HuH-7.5 (cell line): ENCODE results near the gene TOP1.
A peak's percentile ranks its signal among the peaks of the same experiment; 100 is the strongest.

Experiments
- DNase-seq: peaks from one replicate; pipeline ENCODE4 v3.0.0; 2011; ENCODE audit warnings: low spot score

TOP1 gene

GRCh38 chr20:41058674-41059635, 30.3 kb downstream of the TOP1 start:
- no peak for DNase-seq

GRCh38 chr20:41061155-41061554, 32.5 kb downstream of the TOP1 start:
- DNase-seq = no peak

- DNase-seq = no peak
Observed at GRCh38 chr20:41063442-41063841, 34.8 kb downstream of the TOP1 start.

GRCh38 chr20:41064377-41064776, 35.8 kb downstream of the TOP1 start:
- DNase-seq = no peak

- no peak for DNase-seq
Observed at GRCh38 chr20:41065716-41066115, 37.1 kb downstream of the TOP1 start.

- no peak for DNase-seq
Observed at GRCh38 chr20:41068806-41069205, 40.2 kb downstream of the TOP1 start.

GRCh38 chr20:41072190-41072863, 43.7 kb downstream of the TOP1 start:
- no peak for DNase-seq

GRCh38 chr20:41072915-41073314, 44.3 kb downstream of the TOP1 start:
- DNase-seq = no peak

GRCh38 chr20:41074441-41074840, 45.8 kb downstream of the TOP1 start:
- DNase-seq = no peak

- DNase-seq = no peak
Observed at GRCh38 chr20:41076776-41077175, 48.2 kb downstream of the TOP1 start.

- DNase-seq = peak; percentile 36
Observed at GRCh38 chr20:41078329-41078728, 49.7 kb downstream of the TOP1 start.

GRCh38 chr20:41079066-41079465, 50.4 kb downstream of the TOP1 start:
- no peak for DNase-seq

GRCh38 chr20:41080866-41081265, 52.2 kb downstream of the TOP1 start:
- no peak for DNase-seq

- DNase-seq = no peak
Observed at GRCh38 chr20:41081276-41081814, 52.7 kb downstream of the TOP1 start.

GRCh38 chr20:41082306-41082705, 53.7 kb downstream of the TOP1 start:
- DNase-seq = no peak

- no peak for DNase-seq
Observed at GRCh38 chr20:41085606-41086005, 57.0 kb downstream of the TOP1 start.

- DNase-seq = no peak
Observed at GRCh38 chr20:41086402-41087324, 58.0 kb downstream of the TOP1 start.

GRCh38 chr20:41087325-41087685, 58.7 kb downstream of the TOP1 start:
- DNase-seq = no peak

- no peak for DNase-seq
Observed at GRCh38 chr20:41087777-41088176, 59.2 kb downstream of the TOP1 start.

- DNase-seq = no peak
Observed at GRCh38 chr20:41089555-41089954, 60.9 kb downstream of the TOP1 start.

GRCh38 chr20:41091927-41092326, 63.3 kb downstream of the TOP1 start:
- no peak for DNase-seq
